Measurements from ENCODE around the gene MYO6. TPM values are rescaled to one million over a fixed set of nuclear protein-coding genes. Genes with fewer than 3 reads are reported as not detected.

The MYO6 gene
- total and polyA plus RNA-seq, 2 of the 4 experiments (the other 2 are of a cell fraction), result 6.1 to 6.8 TPM

DNA sequence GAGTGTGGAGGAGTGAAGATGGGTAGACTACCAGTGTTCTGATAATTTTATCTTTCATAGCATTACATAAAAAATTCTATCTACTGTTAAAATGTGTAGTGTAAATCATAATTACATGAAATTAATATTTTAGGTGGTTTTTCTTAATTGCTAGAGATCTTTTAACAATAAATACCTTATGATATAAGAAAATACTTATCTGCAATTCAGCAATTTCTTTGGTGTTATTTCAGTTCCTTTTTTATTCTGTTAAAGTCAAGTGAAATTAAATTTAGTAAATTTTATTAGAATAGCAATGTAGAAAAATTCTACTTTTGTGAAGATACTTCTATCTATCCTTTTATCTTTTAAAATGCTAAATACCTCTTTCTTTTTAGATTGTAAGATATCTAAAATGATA, 219.1 kb downstream of the MYO6 start:
- Histone ChIP-seq H3K36me3 (ENCODE audit: control insufficient read depth, insufficient read depth, low read length) (no peaks in the 10 kb centered on the region), H2AK5ac (ENCODE audit: low read depth, low read length) (no peak overlapping the region), H3K9me1 (ENCODE audit: insufficient read depth, low read length) (no peaks in the 10 kb centered on the region), H3K27me3 (ENCODE audit: control insufficient read depth, insufficient read depth, low read length) (no peaks in the 10 kb centered on the region), H4K20me1 (ENCODE audit: insufficient read depth, low read length) (no peaks in the 10 kb centered on the region), H3K4me2 (ENCODE audit: low read depth, low read length) (no peak overlapping the region), H3K27ac (ENCODE audit: insufficient read depth, low read length) (no peak overlapping the region), H4K5ac (ENCODE audit: low read depth, low read length) (no peak overlapping the region), H4K91ac (ENCODE audit: insufficient read depth, low read depth, low read length) (no peak overlapping the region), H2BK20ac (ENCODE audit: low read depth, low read length) (no peak overlapping the region), H3K4ac (ENCODE audit: low read depth, low read length) (no peak overlapping the region), H3K56ac (ENCODE audit: extremely low read depth, insufficient read depth, low read length) (no peak overlapping the region), H2AFZ (replicated peaks; ENCODE audit: low read length, poor library complexity) (no peak overlapping the region), H4K8ac (ENCODE audit: low read depth in 2 of 2, low read length in 2 of 2) (no peak overlapping the region), H2BK15ac (ENCODE audit: low read depth, low read length) (no peak overlapping the region), H3K9ac (ENCODE audit: low read depth, low read length) (no peak overlapping the region), H2AK9ac (replicated peaks; ENCODE audit: low read depth, low read length, poor library complexity) (no peak overlapping the region), H3K23ac (ENCODE audit: low read depth, low read length) (no peak overlapping the region), H3K79me1 (ENCODE audit: low read depth in 1 of 2, low read length in 2 of 2) (no peaks in the 10 kb centered on the region), H3K14ac (replicated peaks; ENCODE audit: low read depth, low read length) (no peak overlapping the region), H2BK120ac (ENCODE audit: low read depth, low read length) (no peak overlapping the region), H3K9me3 (ENCODE audit: control insufficient read depth, insufficient read depth, low read length) (no peaks in the 10 kb centered on the region), H3K18ac (ENCODE audit: low read depth, low read length) (no peak overlapping the region), H3K4me1 (ENCODE audit: control insufficient read depth, insufficient read depth, low read length) (no peaks in the 10 kb centered on the region), H2BK5ac (ENCODE audit: low read depth, low read length, poor library complexity, severe bottlenecking) (no peak overlapping the region), H3K4me3 (ENCODE audit: insufficient read depth, low read depth, low read length) (no peak overlapping the region)
- dilution Hi-C loops (cut with HindIII; ENCODE audit: low sequenced_read_pairs, unreplicated experiment), result no loop called here
- CTCF ChIA-PET, result no interaction called here
- in situ Hi-C loops (cut with MboI; ENCODE audit: low sequenced_read_pairs), result no loop called here
- POLR2A ChIA-PET (ENCODE audit: unreplicated experiment), result no interaction called here
- no peak for ATAC-seq (ENCODE audit: low read depth)
- TF ChIP-seq CHD1 (IDR thresholded peaks at IDR 0.05; ENCODE audit: low read depth, low read length), result no peak
- TF ChIP-seq, protein P1, sequence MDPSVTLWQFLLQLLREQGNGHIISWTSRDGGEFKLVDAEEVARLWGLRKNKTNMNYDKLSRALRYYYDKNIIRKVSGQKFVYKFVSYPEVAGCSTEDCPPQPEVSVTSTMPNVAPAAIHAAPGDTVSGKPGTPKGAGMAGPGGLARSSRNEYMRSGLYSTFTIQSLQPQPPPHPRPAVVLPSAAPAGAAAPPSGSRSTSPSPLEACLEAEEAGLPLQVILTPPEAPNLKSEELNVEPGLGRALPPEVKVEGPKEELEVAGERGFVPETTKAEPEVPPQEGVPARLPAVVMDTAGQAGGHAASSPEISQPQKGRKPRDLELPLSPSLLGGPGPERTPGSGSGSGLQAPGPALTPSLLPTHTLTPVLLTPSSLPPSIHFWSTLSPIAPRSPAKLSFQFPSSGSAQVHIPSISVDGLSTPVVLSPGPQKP (IDR thresholded peaks at IDR 0.05; ENCODE audit: borderline replicate concordance, low read depth, low read length), result no peak
- TF ChIP-seq CEBPB (IDR thresholded peaks at IDR 0.05; ENCODE audit: low read depth, low read length), result no peak
- TF ChIP-seq MXI1 (IDR thresholded peaks at IDR 0.05; ENCODE audit: borderline replicate concordance, low read depth, low read length), result no peak
- no peak for TF ChIP-seq SMC3 (IDR thresholded peaks at IDR 0.05; ENCODE audit: low read depth, low read length)
- no peak for TF ChIP-seq RFX5 (IDR thresholded peaks at IDR 0.05; ENCODE audit: low read depth, low read length)
- TF ChIP-seq NFE2L2 (IDR thresholded peaks at IDR 0.05; ENCODE audit: low read depth, low read length), result no peak
- no peak for TF ChIP-seq CTCF (conservative IDR thresholded peaks at IDR 0.05; ENCODE audit: low read depth, low read length)
- no peak for TF ChIP-seq RCOR1 (IDR thresholded peaks at IDR 0.05; ENCODE audit: insufficient replicate concordance, low read length)
- TF ChIP-seq FOS (IDR thresholded peaks at IDR 0.05; ENCODE audit: low read depth, low read length), result no peak
- TF ChIP-seq RAD21 (IDR thresholded peaks at IDR 0.05; ENCODE audit: low read length), result no peak
- TF ChIP-seq POLR2A (IDR thresholded peaks at IDR 0.05; ENCODE audit: low read depth, low read length), result no peak
- TF ChIP-seq MAZ (IDR thresholded peaks at IDR 0.05; ENCODE audit: borderline replicate concordance, low read depth, low read length), result no peak
- no peak for TF ChIP-seq BHLHE40 (IDR thresholded peaks at IDR 0.05; ENCODE audit: low read depth, low read length)
- no peak for TF ChIP-seq USF2 (IDR thresholded peaks at IDR 0.05; ENCODE audit: low read depth, low read length)
- TF ChIP-seq MAFK (IDR thresholded peaks at IDR 0.05; ENCODE audit: low read depth, low read length), result no peak
- no peak for DNase-seq
- intact Hi-C loops (cut with micrococcal nuclease), result no loop called here
- no TSS peak for BruUV-seq (replicated peaks)

All from IMR-90 (cell line).